Activated CD4-positive, alpha-beta T cell treated with anti-CD3 and anti-CD28 coated beads, Interleukin-2, amount 50 U/mL, for 24 hours (primary cell): ENCODE measurements around the gene EVC2.

Experiments
- DNase-seq, 2 donors: peaks; one replicate each; pipeline ENCODE4 v3.0.0-alpha.2; 2020; ENCODE audit warnings: low read depth in 1 of 2, low spot score in 1 of 2

EVC2 gene

DNA sequence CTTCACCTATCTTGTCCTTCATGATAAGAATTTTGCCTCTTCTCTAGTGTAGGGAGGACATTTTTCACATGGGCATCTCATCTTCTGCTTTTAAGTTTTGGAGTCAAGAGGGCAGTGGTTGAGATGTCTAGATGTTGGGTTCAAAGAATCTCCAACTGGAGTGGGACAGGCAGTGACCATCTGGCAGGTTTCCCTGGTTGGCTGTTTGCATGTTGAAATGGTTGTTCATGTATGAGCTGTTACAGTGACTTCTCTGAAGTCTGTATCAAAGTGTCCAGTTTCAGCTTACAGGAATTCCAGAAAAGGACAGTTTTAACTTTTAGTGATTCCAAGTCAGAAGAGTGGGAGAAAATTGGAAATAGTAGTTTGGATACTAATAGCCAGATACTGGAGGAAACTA, 192.7 kb downstream of the EVC2 start:
- DNase-seq, result no peak
